Left lung (tissue), 14 donors: Measurements from ENCODE around the gene PDSS1. TPM values are rescaled to one million over a fixed set of nuclear protein-coding genes. Genes with fewer than 3 reads are reported as not detected.
"Not testable (repeated sequence)": the region's sequence is repeated elsewhere in the genome, so short reads cannot be mapped to it uniquely, and the experiment has no call there.

Experiments used
- ATAC-seq: fragments of 200-7000 bp; cut with Tn5 transposase; one replicate; pipeline ENCODE4 v1.9.1; 2020; ENCODE audit warnings: moderate library complexity
- DNase-seq, 4 donors: peaks; one replicate each; pipeline ENCODE4 v3.0.0-alpha.2; 2013 to 2020
- H3K27ac ChIP-seq, 2 donors: fragments of 200-600 bp; sonication (generic) in 1 of 2; one replicate each; pipeline versions ENCODE4 v1.5.0 to v1.8.0; 2020 to 2021
- H3K27me3 ChIP-seq, 2 donors: fragments of 200-600 bp; sonication (generic) in 1 of 2; one replicate each; pipeline versions ENCODE4 v1.5.0 to v1.8.0; 2020 to 2021
- H3K36me3 ChIP-seq, 2 donors: fragments of 200-600 bp; sonication (generic) in 1 of 2; one replicate each; pipeline versions ENCODE4 v1.5.0 to v1.8.0; 2020 to 2021
- H3K4me1 ChIP-seq, 2 donors: fragments of 200-600 bp; one replicate each; pipeline ENCODE4 v1.8.0; 2021
- H3K4me3 ChIP-seq, 2 donors: fragments of 200-600 bp; sonication (generic) in 1 of 2; one replicate each; pipeline versions ENCODE4 v1.5.0 to v1.8.0; 2020 to 2021; ENCODE audit warnings: mild to moderate bottlenecking in 1 of 2
- H3K9me3 ChIP-seq, 2 donors: fragments of 200-600 bp; sonication (generic) in 1 of 2; one replicate each; pipeline versions ENCODE4 v1.5.0 to v1.8.0; 2020 to 2021
- intact Hi-C, 2 donors: fragments of 100-400 bp; cut with DNase I; formaldehyde crosslinking; loops; one replicate each; pipeline versions ENCODE4 v1.11.2 to v1.14.2; 2022
- long read RNA-seq, 12 donors: library from polyadenylated mRNA in 2 of 12; unstranded in 2 of 12; transcript quantifications; one replicate each; pipeline ENCODE4 v2.0.0 and lab custom pipeline, GENCODE V29; 2019 to 2026
- polyA plus RNA-seq, 6 donors: library from polyadenylated mRNA; unstranded; fragments of 120-200 nt; gene quantifications; one replicate each; pipeline ENCODE4 v1.2.1, GENCODE V29; 2013; ENCODE audit not compliant: insufficient read length in 6 of 6
- total RNA-seq, 2 donors: library from RNA; stranded (reverse); fragmentation: NEBNext Ultra II Directional; extraction: Animal tissue kit (Norgen Biotek cat#: 25700); gene quantifications; one replicate each; pipeline ENCODE4 v1.2.1, GENCODE V29; 2021
- TF ChIP-seq, protein P1 (sequence below), 2 donors: fragments of 200-600 bp; sonication (generic) in 1 of 2; IDR thresholded peaks; one replicate each; pipeline versions ENCODE4 v1.5.0 to v1.8.0; 2021; ENCODE audit warnings: antibody characterized with exemption in 2 of 2
- donor health status: DM: no; HTN: yes; CAD: no.
- donor health status: DM: no; HTN: no; CAD: no.

Gene PDSS1, protein sequence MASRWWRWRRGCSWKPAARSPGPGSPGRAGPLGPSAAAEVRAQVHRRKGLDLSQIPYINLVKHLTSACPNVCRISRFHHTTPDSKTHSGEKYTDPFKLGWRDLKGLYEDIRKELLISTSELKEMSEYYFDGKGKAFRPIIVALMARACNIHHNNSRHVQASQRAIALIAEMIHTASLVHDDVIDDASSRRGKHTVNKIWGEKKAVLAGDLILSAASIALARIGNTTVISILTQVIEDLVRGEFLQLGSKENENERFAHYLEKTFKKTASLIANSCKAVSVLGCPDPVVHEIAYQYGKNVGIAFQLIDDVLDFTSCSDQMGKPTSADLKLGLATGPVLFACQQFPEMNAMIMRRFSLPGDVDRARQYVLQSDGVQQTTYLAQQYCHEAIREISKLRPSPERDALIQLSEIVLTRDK
- total RNA-seq: 10 to 100 TPM in 1 of 2 donors, 1 to 10 TPM in 1; 7.1 to 17.3 TPM
- 10 to 100 TPM in 5 of 6 donors, 1 to 10 TPM in 1; 8.9 to 14.4 (median 12.7) TPM for polyA plus RNA-seq
- long read RNA-seq, donor 1, partial matches to known transcripts: 102 of 102 reads
- long read RNA-seq, donor 1, other reads (novel, unspliced or antisense): 0 of 102 reads
- long read RNA-seq, donor 2, partial matches to known transcripts: 0 of 5 reads
- long read RNA-seq, donor 2, other reads (novel, unspliced or antisense): 0 of 5 reads
- long read RNA-seq, donor 3, partial matches to known transcripts: 0 of 1 reads
- long read RNA-seq, donor 3, other reads (novel, unspliced or antisense): 0 of 1 reads
- long read RNA-seq, donor 4, partial matches to known transcripts: 1 of 4 reads
- long read RNA-seq, donor 4, other reads (novel, unspliced or antisense): 1 of 4 reads
- long read RNA-seq, donor 5, partial matches to known transcripts: 22 of 30 reads
- long read RNA-seq, donor 5, other reads (novel, unspliced or antisense): 6 of 30 reads
- long read RNA-seq, donor 6, partial matches to known transcripts: 6 of 6 reads
- long read RNA-seq, donor 6, other reads (novel, unspliced or antisense): 0 of 6 reads
- long read RNA-seq, donor 7, partial matches to known transcripts: 0 of 2 reads
- long read RNA-seq, donor 7, other reads (novel, unspliced or antisense): 0 of 2 reads
- long read RNA-seq, donor 8: 0 reads
- long read RNA-seq, donor 9: 0 reads
- long read RNA-seq, donor 10, partial matches to known transcripts: 0 of 4 reads
- long read RNA-seq, donor 10, other reads (novel, unspliced or antisense): 0 of 4 reads
- long read RNA-seq, donor 11, transcript PDSS1-202 (5 exons, 799 nt): major isoform, 5 of 5 reads
- long read RNA-seq, donor 11, partial matches to known transcripts: 0 of 5 reads
- long read RNA-seq, donor 11, other reads (novel, unspliced or antisense): 0 of 5 reads
- long read RNA-seq, donor 12: 0 reads

DNA sequence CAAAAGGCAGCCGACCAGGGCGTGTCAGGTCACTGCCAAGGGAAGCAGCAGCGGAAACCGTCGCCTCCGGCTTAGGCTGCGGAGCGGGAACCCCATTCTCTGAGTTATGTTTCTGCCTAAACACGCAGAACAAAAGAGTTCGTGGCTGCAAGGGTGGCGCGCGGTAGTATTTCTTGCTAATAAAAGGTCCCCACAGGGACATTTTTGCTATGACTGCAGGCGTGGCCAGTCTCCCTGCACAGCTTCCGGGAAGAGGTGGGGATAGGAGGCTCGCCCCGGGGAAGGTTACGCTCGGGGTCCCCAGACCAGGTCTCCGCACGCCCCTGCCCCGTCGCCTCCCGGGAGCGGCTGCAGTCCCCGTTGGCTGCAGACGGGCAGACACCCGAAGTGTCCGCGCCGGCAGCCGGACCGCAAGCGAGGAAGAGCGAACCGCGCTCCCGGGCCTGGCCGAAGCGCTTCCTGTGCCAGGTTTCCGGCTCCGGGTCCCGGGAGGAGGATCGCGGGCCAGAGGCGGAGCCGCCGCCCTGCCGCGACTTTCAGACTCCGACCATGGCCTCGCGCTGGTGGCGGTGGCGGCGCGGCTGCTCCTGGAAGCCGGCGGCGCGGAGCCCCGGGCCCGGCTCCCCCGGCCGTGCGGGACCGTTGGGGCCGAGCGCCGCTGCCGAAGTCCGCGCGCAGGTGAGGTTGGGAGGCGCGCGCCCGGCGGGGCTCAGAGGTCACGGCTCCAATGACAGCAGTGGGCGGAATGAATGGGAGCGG, at the start of gene PDSS1:
Gene PDSS1, plus strand, starts transcription at position 539 of the 759 bp plus-strand sequence. Its CDS starts 11 bp downstream, at position 550.
- TF ChIP-seq, protein P1, sequence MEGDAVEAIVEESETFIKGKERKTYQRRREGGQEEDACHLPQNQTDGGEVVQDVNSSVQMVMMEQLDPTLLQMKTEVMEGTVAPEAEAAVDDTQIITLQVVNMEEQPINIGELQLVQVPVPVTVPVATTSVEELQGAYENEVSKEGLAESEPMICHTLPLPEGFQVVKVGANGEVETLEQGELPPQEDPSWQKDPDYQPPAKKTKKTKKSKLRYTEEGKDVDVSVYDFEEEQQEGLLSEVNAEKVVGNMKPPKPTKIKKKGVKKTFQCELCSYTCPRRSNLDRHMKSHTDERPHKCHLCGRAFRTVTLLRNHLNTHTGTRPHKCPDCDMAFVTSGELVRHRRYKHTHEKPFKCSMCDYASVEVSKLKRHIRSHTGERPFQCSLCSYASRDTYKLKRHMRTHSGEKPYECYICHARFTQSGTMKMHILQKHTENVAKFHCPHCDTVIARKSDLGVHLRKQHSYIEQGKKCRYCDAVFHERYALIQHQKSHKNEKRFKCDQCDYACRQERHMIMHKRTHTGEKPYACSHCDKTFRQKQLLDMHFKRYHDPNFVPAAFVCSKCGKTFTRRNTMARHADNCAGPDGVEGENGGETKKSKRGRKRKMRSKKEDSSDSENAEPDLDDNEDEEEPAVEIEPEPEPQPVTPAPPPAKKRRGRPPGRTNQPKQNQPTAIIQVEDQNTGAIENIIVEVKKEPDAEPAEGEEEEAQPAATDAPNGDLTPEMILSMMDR (IDR thresholded peaks at IDR 0.05): no peak
- peak; percentile 96 for ATAC-seq
- intact Hi-C loops: no loop called here

DNA sequence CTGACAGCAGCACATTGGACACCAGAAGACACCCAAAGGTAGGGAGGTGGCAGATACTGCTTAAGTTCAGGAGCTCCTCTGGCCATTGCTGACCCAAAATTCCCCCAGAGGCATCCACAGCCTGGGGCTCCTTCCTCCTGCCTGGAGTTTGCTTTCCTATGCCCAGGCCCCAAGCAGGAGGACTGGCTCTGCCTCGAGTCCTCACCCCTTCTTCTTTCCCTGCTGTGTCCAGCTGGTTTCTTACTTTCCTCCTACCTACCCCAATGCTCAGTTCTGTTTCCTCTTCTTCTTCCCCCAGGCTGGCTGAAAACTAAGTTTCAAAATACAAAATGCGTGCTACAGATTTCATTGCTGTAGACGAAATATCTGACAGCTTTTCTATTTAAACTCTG, 49.3 kb upstream of the PDSS1 start:
- intact Hi-C loops, H3K4me3 ChIP-seq, H3K27me3 ChIP-seq, DNase-seq, H3K4me1 ChIP-seq, H3K36me3 ChIP-seq, H3K9me3 ChIP-seq, ATAC-seq, H3K27ac ChIP-seq: not testable (repeated sequence)

More for the DNA sequence above, at the start of gene PDSS1:
- Histone ChIP-seq H3K27me3 (peaks cover 0 to 3% of the 10 kb centered on the region in 2 donors), H3K4me3 (peak within 1 kb of the TSS; percentile 85 to 94), H3K36me3 (peaks cover 0 to 3% of the 10 kb centered on the region in 2 donors), H3K4me1 (peaks cover 7 to 29% of the 10 kb centered on the region in 2 donors), H3K27ac (peak within 1 kb of the TSS; percentile 90 to 99), H3K9me3 (no peaks in the 10 kb centered on the region)
- peak; percentile 69 to 95 (median 82) for DNase-seq

DNA sequence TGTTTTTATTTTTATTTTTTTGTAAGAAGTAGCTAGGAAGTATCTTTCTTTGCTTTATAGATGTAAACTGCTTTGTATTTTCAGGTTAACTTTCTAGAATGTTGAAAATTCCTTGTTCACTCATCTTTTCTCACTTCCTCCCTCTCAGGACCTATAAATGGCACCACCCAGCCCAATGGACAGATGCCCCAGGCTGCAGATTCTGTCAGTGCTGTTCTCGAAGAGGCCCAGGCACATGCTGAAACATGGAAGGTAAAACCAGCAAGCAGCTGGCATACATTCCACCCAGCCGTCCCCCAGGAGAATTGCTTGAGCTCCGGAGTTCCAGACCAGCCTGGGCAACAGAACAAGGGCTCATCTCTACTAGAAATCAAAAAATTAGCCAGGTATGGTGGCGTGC, 47.1 kb upstream of the PDSS1 start:
- Histone ChIP-seq H3K4me3 (no peak overlapping the region), H3K36me3 (no peaks in the 10 kb centered on the region), H3K27me3 (no peaks in the 10 kb centered on the region), H3K9me3 (no peaks in the 10 kb centered on the region), H3K27ac (no peak overlapping the region), H3K4me1 (no peaks in the 10 kb centered on the region)
- no peak for DNase-seq
- no peak for ATAC-seq
- intact Hi-C loops: no loop called here
- TF ChIP-seq, protein P1 (IDR thresholded peaks at IDR 0.05): no peak

DNA sequence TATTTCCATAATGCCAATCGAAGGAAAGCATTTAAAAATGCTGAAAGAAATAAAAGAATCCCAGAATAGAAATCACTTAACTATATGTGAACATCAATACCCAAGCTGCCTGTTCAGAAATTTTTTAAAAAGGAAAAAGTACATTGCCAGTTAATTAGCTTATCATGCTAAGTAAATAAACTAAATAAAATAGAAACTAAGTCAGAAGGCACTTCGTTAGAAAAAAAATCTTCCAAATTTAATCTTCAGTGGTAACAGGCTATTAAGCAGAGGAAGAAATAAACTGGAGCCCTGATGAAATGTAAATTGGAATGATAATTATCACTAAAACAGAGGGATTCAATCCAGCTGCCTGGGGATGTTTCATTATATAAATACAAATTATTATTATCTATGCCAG, 46.0 kb upstream of the PDSS1 start:
- H3K4me1 ChIP-seq, H3K36me3 ChIP-seq, intact Hi-C loops, H3K27ac ChIP-seq, H3K27me3 ChIP-seq, H3K4me3 ChIP-seq, ATAC-seq, H3K9me3 ChIP-seq: not testable (repeated sequence)
- DNase-seq: peak in 1 of 4 donors; percentile 17

DNA sequence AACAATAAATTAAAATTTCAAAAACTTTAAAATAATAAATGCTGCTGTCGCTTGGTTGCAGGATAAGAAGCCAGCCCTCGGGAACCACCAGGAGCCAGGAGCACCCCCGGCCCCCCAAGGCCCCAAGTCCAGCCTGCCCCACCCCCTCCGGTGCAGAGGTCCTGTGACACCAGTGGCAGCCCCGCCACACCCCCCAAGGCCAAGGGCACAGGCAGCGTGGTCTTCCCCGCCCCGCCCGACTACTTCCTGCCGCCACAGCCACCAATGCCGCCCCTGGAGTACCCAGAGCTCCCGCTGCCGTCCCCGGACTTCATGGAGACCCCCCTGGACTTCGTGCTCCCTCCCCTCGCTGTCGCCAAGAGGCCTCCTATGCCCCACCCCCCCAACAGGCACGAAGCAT, 44.5 kb upstream of the PDSS1 start:
- ATAC-seq: no peak
- TF ChIP-seq, protein P1 (IDR thresholded peaks at IDR 0.05): no peak
- H3K4me1 ChIP-seq: no peaks in the 10 kb centered on the region
- intact Hi-C loops: no loop called here
- no peaks in the 10 kb centered on the region for H3K9me3 ChIP-seq
- DNase-seq: no peak
- no peak overlapping the region for H3K4me3 ChIP-seq
- no peak overlapping the region for H3K27ac ChIP-seq
- H3K36me3 ChIP-seq: no peaks in the 10 kb centered on the region
- H3K27me3 ChIP-seq: no peaks in the 10 kb centered on the region
